ENCODE data around the gene SPOCK1.

Gene SPOCK1

DNA sequence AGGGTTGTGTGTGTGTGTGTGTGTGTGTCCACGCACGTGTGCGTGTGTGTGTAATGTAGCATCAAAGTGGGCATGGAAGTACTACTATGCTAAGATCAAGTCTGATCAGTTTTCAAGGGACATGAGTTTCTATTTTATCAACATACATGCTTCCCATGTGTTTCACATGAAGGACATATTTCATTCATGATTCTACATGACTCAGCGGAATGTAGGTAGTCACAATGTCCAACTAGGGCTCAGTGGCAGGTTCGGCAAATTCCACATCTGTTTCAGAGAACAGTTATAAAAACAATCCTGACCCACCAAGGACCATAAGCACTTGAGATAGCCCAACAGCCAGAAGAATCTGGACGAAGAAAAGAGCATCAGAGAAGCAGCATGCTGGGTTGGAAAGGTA, 148.3 kb downstream of the SPOCK1 start:
- H3K4me3 ChIP-seq (ENCODE audit: low read length), result no peak overlapping the region
- DNase-seq (ENCODE audit: low read depth), result no peak
- TF ChIP-seq, protein P1, sequence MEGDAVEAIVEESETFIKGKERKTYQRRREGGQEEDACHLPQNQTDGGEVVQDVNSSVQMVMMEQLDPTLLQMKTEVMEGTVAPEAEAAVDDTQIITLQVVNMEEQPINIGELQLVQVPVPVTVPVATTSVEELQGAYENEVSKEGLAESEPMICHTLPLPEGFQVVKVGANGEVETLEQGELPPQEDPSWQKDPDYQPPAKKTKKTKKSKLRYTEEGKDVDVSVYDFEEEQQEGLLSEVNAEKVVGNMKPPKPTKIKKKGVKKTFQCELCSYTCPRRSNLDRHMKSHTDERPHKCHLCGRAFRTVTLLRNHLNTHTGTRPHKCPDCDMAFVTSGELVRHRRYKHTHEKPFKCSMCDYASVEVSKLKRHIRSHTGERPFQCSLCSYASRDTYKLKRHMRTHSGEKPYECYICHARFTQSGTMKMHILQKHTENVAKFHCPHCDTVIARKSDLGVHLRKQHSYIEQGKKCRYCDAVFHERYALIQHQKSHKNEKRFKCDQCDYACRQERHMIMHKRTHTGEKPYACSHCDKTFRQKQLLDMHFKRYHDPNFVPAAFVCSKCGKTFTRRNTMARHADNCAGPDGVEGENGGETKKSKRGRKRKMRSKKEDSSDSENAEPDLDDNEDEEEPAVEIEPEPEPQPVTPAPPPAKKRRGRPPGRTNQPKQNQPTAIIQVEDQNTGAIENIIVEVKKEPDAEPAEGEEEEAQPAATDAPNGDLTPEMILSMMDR (conservative IDR thresholded peaks at IDR 0.05; ENCODE audit: low read depth, low read length), result no peak

DNA sequence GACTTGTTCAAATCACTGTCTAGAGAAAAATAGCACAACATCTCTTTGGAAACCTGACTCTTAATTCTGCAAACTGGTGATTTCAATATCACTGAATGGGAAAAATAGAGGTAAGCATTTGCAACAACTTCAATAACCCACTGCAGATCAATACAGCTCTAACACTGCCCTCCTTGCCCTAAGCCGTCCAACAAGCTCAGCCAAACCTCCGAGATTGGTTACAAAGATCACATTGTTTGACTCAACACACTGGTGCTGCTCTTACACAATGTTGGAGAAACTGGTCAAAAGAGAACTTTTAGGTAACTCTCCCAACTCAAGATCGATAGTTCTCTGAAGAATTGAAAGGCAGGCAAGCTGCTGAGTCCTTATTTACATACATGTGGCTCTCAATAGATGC, 150.4 kb downstream of the SPOCK1 start:
- TF ChIP-seq, protein P1 (conservative IDR thresholded peaks at IDR 0.05; ENCODE audit: low read depth, low read length), result no peak
- H3K4me3 ChIP-seq (ENCODE audit: low read length), result no peak overlapping the region
- DNase-seq (ENCODE audit: low read depth), result no peak

DNA sequence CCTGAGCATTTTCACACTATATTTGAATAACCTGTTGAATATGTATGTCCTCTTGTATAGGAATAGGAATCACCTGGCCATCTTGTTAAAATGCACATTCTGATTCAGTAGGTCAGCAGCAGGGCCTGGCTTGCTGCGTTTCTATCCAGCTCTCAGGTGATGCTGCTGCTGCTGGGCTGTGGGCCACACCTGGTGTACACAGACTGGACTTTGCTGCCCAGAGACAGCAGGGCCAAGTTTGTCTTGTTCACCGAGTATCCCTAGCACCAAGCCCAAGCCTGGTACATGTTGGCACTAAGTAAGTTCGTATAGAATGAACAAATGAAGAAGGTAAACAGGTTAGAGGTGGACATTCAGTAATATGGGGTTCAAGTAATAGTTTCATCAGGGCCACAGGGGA, 151.3 kb downstream of the SPOCK1 start:
- TF ChIP-seq, protein P1 (conservative IDR thresholded peaks at IDR 0.05; ENCODE audit: low read depth, low read length), result no peak
- DNase-seq (ENCODE audit: low read depth), result no peak
- H3K4me3 ChIP-seq (ENCODE audit: low read length), result no peak overlapping the region

DNA sequence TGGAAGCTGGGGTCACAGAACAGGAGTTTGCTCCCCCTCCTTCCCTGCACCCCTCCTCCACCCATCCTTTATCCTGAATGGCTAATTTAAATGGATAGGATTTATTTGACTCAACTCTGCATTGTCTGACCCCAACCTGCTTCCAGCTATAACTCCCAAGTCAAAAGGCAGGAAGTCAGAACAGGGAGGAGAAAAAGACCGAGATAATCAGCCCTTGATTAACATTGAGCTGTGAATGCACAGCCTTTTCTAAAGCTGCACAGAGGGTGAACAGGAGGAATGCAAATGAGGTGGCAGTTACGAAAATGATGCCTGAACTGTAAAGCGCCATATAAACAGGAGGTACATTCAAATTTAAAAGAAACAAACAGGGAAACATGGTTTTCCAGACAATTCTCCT, 152.8 kb downstream of the SPOCK1 start:
- TF ChIP-seq, protein P1 (conservative IDR thresholded peaks at IDR 0.05; ENCODE audit: low read depth, low read length), result no peak
- H3K4me3 ChIP-seq (ENCODE audit: low read length), result no peak overlapping the region
- DNase-seq (ENCODE audit: low read depth), result no peak

DNA sequence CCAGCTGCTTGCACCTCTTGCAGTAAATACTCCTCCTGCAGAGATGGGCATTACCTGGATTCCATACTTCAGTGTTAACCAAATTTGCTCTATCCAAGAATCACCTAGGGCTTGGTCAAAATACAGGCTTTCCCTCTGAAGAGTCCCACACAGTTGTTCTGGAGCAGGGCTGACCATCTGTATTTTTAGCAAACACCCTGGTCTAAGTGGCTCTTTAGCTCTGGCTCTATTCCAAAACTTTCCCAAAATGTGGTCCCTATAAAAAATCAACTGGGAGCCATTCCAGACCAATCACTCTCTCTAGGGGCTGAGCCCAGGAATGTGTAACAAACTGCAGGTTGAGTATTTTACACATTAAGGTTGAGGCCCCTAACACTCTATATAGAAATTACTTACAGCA, 153.7 kb downstream of the SPOCK1 start:
- H3K4me3 ChIP-seq (ENCODE audit: low read length), result no peak overlapping the region
- no peak for DNase-seq (ENCODE audit: low read depth)
- TF ChIP-seq, protein P1 (conservative IDR thresholded peaks at IDR 0.05; ENCODE audit: low read depth, low read length), result no peak

DNA sequence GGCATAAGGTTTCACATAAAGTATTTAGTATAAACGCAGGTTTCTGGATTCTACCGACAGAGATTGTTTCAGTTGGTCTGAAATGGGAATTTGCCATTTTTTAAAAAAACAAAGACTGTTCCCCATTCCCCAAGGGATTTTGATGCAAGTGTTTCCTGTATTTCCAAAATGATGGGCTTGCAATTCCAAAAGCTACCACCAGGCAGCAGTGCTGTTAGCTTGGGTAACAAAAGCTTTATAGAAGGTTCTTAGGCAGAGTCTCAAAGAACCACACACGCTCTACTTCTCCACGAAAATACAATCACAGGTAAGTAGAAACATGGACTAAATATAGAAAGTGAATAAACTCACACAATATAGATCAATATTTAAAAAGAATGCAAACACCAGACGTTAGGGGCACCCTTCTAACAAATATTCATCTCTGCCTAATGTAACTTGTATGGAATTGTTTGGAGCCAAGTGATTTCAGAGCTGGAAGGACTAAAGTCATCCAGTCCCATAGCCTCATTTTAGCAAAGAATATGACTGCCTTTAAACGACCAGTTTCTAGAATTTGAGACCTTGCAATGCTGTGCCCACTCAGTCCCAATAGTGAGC, 154.3 kb downstream of the SPOCK1 start:
- no peak overlapping the region for H3K4me3 ChIP-seq (ENCODE audit: low read length)
- TF ChIP-seq, protein P1 (conservative IDR thresholded peaks at IDR 0.05; ENCODE audit: low read depth, low read length), result peak; percentile 98
- no peak for DNase-seq (ENCODE audit: low read depth)

DNA sequence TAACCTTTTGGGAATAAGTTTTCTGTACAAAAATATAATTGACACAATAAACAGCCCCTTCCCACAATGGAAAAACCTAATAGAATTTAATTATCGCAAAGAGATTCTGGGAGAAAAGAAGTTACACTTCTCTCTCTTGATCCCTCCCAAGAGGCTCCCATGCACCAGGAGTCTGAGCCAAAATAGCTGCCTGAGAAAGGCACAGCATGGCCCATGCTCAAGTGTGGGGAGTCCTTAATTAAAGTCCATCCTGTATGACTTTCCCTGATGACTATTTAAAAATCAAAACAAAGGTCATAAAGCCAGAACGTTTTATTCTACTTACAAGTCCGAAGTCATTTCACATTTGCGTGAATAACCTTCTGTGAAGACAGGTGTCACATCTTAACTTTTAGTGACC, 155.1 kb downstream of the SPOCK1 start:
- TF ChIP-seq, protein P1 (conservative IDR thresholded peaks at IDR 0.05; ENCODE audit: low read depth, low read length), result no peak
- no peak for DNase-seq (ENCODE audit: low read depth)
- H3K4me3 ChIP-seq (ENCODE audit: low read length), result no peak overlapping the region
